ENCODE measurements around the gene GJA4.

- TF ChIP-seq CTCF (IDR thresholded peaks at IDR 0.05), result no peak
- TF ChIP-seq POLR2A (IDR thresholded peaks at IDR 0.05), result no peak
Observed at GRCh38 chr1:34757386-34757785, 35.4 kb upstream of the GJA4 start.
